Duodenal mucosa (tissue), 2 donors: ENCODE measurements around the gene CCDC158.
A peak's percentile ranks its signal among the peaks of the same experiment; 100 is the strongest.

Source experiments
- H3K27ac ChIP-seq: one replicate; pipeline ENCODE4 v1.7.0; 2013; ENCODE audit warnings: low read depth, low read length
- H3K27me3 ChIP-seq, 2 donors: one replicate each; pipeline ENCODE4 v1.7.0; 2013; ENCODE audit warnings: low read length in 2 of 2, control low read depth in 1 of 2; ENCODE audit not compliant: insufficient read depth in 2 of 2, control insufficient read depth in 1 of 2
- H3K36me3 ChIP-seq, 2 donors: one replicate each; pipeline ENCODE4 v1.7.0; 2013; ENCODE audit warnings: low read length in 2 of 2, control low read depth in 1 of 2; ENCODE audit not compliant: insufficient read depth in 2 of 2, control insufficient read depth in 1 of 2
- H3K4me1 ChIP-seq, 2 donors: one replicate each; pipeline ENCODE4 v1.7.0; 2013; ENCODE audit warnings: low read length in 2 of 2, control low read depth in 1 of 2; ENCODE audit not compliant: insufficient read depth in 2 of 2, control insufficient read depth in 1 of 2
- H3K4me3 ChIP-seq, 2 donors: one replicate each; pipeline ENCODE4 v1.7.0; 2013; ENCODE audit warnings: low read length in 2 of 2, low read depth in 1 of 2
- H3K9ac ChIP-seq, 2 donors: one replicate each; pipeline ENCODE4 v1.7.0; 2013; ENCODE audit warnings: low read length in 2 of 2, low read depth in 1 of 2
- H3K9me3 ChIP-seq, 2 donors: one replicate each; pipeline ENCODE4 v1.7.0; 2013; ENCODE audit warnings: low read length in 2 of 2, control low read depth in 1 of 2; ENCODE audit not compliant: control insufficient read depth in 1 of 2

Gene CCDC158

GRCh38 chr4:76388160-76388908 is 32.6 kb downstream of the CCDC158 start:
- no peaks in the 10 kb centered on the region for H3K27me3 ChIP-seq
- H3K9ac ChIP-seq = no peak overlapping the region
- H3K36me3 ChIP-seq = no peaks in the 10 kb centered on the region
- peaks cover 0 to 2% of the 10 kb centered on the region in 2 donors for H3K4me1 ChIP-seq
- no peak overlapping the region for H3K4me3 ChIP-seq
- H3K9me3 ChIP-seq = peaks cover 0 to 2% of the 10 kb centered on the region in 2 donors
- H3K27ac ChIP-seq = no peak overlapping the region

DNA sequence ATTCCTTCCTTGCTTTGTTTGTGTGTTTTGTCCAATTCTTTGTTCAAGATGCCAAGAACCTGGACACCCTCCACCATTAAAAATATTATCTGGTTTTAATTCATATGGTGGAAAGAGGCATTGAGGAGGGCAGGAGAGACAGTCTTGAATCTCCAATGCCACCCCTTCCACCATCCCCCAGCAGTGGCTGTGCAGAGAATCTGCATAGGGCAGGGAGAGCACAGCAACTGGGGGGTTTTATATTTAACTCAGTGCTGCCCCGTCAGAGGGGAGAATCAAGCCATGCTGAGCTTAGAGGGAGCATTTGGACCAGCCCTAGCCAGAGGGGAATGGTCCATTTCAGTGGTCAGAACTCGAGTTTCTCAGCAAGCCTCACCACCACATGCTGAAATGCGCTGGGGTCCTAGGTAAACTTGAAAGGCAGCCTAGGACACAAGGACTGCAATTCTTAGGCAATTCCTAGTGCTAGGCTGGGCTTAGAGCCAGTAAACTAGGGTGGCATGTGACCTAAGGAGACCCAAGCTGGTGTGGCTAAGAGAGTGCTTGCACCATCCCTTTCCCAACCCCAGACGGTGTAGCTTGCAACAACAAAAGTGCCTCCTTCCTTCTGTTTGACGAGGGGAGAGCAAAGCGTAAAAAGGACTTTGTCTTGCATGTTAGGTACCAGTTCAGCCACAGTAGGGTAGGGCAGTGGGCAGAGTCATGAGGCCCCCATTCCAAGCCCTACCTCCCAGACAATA is 34.2 kb downstream of the CCDC158 start:
- peaks cover 0 to 9% of the 10 kb centered on the region in 2 donors for H3K4me1 ChIP-seq
- H3K27ac ChIP-seq = no peak overlapping the region
- H3K9ac ChIP-seq = no peak overlapping the region
- H3K27me3 ChIP-seq = no peaks in the 10 kb centered on the region
- H3K4me3 ChIP-seq = no peak overlapping the region
- no peaks in the 10 kb centered on the region for H3K9me3 ChIP-seq
- H3K36me3 ChIP-seq = no peaks in the 10 kb centered on the region

- no peaks in the 10 kb centered on the region for H3K9me3 ChIP-seq
- no peaks in the 10 kb centered on the region for H3K27me3 ChIP-seq
- no peak overlapping the region for H3K9ac ChIP-seq
- H3K36me3 ChIP-seq = no peaks in the 10 kb centered on the region
- peaks cover 0 to 9% of the 10 kb centered on the region in 2 donors for H3K4me1 ChIP-seq
- H3K27ac ChIP-seq = no peak overlapping the region
- no peak overlapping the region for H3K4me3 ChIP-seq
Measured at GRCh38 chr4:76385974-76386373, 35.0 kb downstream of the CCDC158 start.

DNA sequence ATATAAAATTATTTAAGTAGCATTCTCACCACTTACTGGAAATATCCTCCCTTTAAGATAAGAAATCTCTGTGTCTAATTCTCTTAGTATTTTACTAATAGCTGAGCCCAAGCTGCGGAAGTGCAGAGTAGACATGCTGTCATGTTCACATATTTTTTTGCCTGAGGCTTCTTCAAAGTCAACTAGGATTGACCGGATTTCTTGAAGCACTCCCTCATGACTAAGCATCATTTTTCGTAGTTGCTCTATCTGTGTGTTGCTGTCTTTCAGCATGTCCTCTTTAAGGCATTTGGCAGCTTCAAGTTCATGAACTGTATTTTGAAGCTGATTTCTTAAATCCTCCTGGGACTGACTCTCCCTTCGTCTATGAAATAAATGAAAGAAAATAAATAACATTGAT is 36.9 kb downstream of the CCDC158 start:
- Histone ChIP-seq H3K36me3 (no peaks in the 10 kb centered on the region), H3K27ac (no peak overlapping the region), H3K4me1 (peaks cover 0 to 9% of the 10 kb centered on the region in 2 donors), H3K27me3 (no peaks in the 10 kb centered on the region), H3K9ac (no peak overlapping the region), H3K9me3 (no peaks in the 10 kb centered on the region), H3K4me3 (no peak overlapping the region)

DNA sequence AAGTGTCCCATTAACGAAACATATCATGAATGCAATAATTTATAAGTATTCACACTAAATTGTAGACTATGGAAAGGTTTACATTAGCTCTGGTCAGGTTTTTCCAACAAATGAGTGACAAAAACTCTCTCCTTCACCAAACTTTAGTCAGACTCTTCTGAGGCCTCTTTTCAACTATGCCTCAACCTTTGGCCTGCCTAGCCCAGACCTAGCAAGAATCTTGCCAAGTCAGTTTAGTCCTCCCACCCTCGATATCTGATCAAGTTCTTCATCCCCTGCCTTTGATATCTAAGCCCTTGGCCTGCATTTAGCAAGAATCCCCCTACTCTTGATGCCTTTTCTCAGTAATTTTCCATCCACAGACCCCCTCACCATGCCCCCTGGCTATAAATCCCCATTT is 37.9 kb downstream of the CCDC158 start:
- Histone ChIP-seq H3K4me3 (no peak overlapping the region), H3K27ac (no peak overlapping the region), H3K4me1 (peaks cover 0 to 13% of the 10 kb centered on the region in 2 donors), H3K27me3 (no peaks in the 10 kb centered on the region), H3K9me3 (no peaks in the 10 kb centered on the region), H3K36me3 (no peaks in the 10 kb centered on the region), H3K9ac (no peak overlapping the region)

DNA sequence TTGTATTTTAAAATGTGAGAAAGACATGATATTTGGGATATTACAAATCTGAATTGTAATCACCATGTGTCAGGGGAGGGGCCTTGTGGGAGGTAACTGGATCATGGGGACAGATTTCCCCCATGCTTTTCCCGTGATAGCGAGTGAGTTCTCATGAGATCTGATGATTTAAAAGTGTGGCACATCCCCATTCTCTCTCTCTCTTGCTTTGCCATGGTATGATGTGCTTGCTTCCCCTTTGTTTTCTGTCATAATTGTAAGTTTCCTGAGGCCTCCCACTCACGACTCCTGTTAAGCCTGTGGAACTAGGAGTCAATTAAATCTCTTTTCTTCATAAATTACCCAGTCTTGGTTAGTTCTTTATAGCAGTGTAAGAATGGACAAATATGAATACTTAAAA is 39.0 kb downstream of the CCDC158 start:
- Histone ChIP-seq H3K27me3 (no peaks in the 10 kb centered on the region), H3K9ac (no peak overlapping the region)

DNA sequence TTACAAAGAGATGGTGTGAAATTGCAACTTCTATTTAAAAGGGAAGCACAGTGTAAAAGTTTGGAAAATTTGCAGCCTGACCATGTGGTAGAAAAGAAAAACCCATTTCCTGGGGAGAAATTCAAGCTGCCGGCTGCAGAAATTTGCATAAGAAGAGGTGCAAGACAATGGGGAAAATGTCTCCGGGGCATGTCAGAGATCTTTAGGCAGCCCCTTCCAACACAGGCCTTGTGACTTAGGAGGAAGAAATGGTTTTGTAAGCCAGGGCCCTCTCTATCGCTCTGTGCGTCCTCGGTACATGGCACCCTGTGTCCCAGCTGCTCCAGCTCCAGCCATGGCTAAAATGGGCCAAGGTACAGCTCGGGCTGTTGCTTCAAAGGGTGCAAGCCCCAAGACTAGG is 40.4 kb downstream of the CCDC158 start:
- H3K9ac ChIP-seq = no peak overlapping the region
- peaks cover 8 to 28% of the 10 kb centered on the region in 2 donors for H3K4me1 ChIP-seq
- H3K36me3 ChIP-seq = no peaks in the 10 kb centered on the region
- no peaks in the 10 kb centered on the region for H3K9me3 ChIP-seq
- H3K27ac ChIP-seq = no peak overlapping the region
- no peak overlapping the region for H3K4me3 ChIP-seq
- no peaks in the 10 kb centered on the region for H3K27me3 ChIP-seq

More for the DNA sequence above, 39.0 kb downstream of the CCDC158 start:
- Histone ChIP-seq H3K9me3 (no peaks in the 10 kb centered on the region), H3K36me3 (no peaks in the 10 kb centered on the region), H3K27ac (no peak overlapping the region), H3K4me1 (peaks cover 8 to 23% of the 10 kb centered on the region in 2 donors), H3K4me3 (no peak overlapping the region)

- peak overlapping the region in 1 of 2 donors; percentile 13 for H3K9ac ChIP-seq
- no peak overlapping the region for H3K27ac ChIP-seq
- no peak overlapping the region for H3K4me3 ChIP-seq
- no peaks in the 10 kb centered on the region for H3K27me3 ChIP-seq
- H3K36me3 ChIP-seq = no peaks in the 10 kb centered on the region
- peaks cover 8 to 22% of the 10 kb centered on the region in 2 donors for H3K4me1 ChIP-seq
- no peaks in the 10 kb centered on the region for H3K9me3 ChIP-seq
Measured at GRCh38 chr4:76377911-76378310, 43.0 kb downstream of the CCDC158 start.

DNA sequence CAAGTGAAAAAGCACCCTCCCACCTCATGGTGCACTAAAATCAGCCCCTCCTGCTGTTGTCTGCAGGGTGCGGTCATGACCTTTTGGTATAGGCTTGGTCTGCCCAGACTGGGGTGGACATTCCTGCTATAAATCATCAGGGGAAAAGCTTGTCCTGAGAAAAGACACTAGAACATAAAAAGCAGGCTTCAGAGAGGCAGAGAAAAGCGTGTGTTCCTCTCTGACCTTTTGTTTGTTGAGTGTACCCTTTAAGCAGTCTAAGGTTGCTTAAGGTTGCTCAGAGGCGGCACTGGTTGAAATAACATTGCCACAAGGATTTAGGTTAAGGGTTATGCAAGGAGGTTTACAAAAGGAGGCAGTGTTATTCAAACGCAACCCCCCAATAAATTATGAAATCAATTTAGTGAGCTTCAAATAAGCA is 43.5 kb downstream of the CCDC158 start:
- Histone ChIP-seq H3K4me3 (no peak overlapping the region), H3K27ac (no peak overlapping the region), H3K4me1 (peaks cover 8 to 19% of the 10 kb centered on the region in 2 donors), H3K27me3 (no peaks in the 10 kb centered on the region), H3K36me3 (no peaks in the 10 kb centered on the region), H3K9ac (peak overlapping the region in 1 of 2 donors; percentile 13), H3K9me3 (no peaks in the 10 kb centered on the region)

- no peak overlapping the region for H3K9ac ChIP-seq
- no peaks in the 10 kb centered on the region for H3K27me3 ChIP-seq
- H3K4me1 ChIP-seq = peaks cover 8 to 19% of the 10 kb centered on the region in 2 donors
- no peak overlapping the region for H3K27ac ChIP-seq
- no peaks in the 10 kb centered on the region for H3K36me3 ChIP-seq
- no peaks in the 10 kb centered on the region for H3K9me3 ChIP-seq
- no peak overlapping the region for H3K4me3 ChIP-seq
Measured at GRCh38 chr4:76376534-76376933, 44.4 kb downstream of the CCDC158 start.
